GM19240 (cell line): ENCODE results near the gene HS6ST3.
"Not testable (repeated sequence)": the region's sequence is repeated elsewhere in the genome, so short reads cannot be mapped to it uniquely, and the experiment has no call there.

Experiments
- DNase-seq: peaks from one replicate; pipeline ENCODE4 v3.0.0; 2011; ENCODE audit warnings: low spot score; ENCODE audit not compliant: insufficient read length

HS6ST3 gene

GRCh38 chr13:96089749-96090239 lies at the start of gene HS6ST3:
Gene HS6ST3 (plus strand): TSS chr13:96090107.
- DNase-seq = no peak

GRCh38 chr13:96041326-96042110 lies 48.4 kb upstream of the HS6ST3 start:
- no peak for DNase-seq

GRCh38 chr13:96044238-96044637 lies 45.7 kb upstream of the HS6ST3 start:
- no peak for DNase-seq

GRCh38 chr13:96046449-96047126 lies 43.3 kb upstream of the HS6ST3 start:
- DNase-seq = not testable (repeated sequence)

- not testable (repeated sequence) for DNase-seq
Measured at GRCh38 chr13:96050955-96051354, 39.0 kb upstream of the HS6ST3 start.

GRCh38 chr13:96051491-96051890 lies 38.4 kb upstream of the HS6ST3 start:
- DNase-seq = not testable (repeated sequence)

GRCh38 chr13:96051946-96052345 lies 38.0 kb upstream of the HS6ST3 start:
- not testable (repeated sequence) for DNase-seq

- no peak for DNase-seq
Measured at GRCh38 chr13:96052656-96053002, 37.3 kb upstream of the HS6ST3 start.

- peak; percentile 50 for DNase-seq
Measured at GRCh38 chr13:96053003-96053703, 36.8 kb upstream of the HS6ST3 start, which contains the start of gene UGGT2. Gene UGGT2 (minus strand): TSS chr13:96053401. CDS start chr13:96053312, 89 bp downstream.

- no peak for DNase-seq
Measured at GRCh38 chr13:96065849-96066248, 24.1 kb upstream of the HS6ST3 start.

- no peak for DNase-seq
Measured at GRCh38 chr13:96068729-96069128, 21.2 kb upstream of the HS6ST3 start.

GRCh38 chr13:96071504-96071903 lies 18.4 kb upstream of the HS6ST3 start:
- no peak for DNase-seq

- DNase-seq = no peak
Measured at GRCh38 chr13:96072392-96072791, 17.5 kb upstream of the HS6ST3 start.

- DNase-seq = no peak
Measured at GRCh38 chr13:96075953-96076543, 13.9 kb upstream of the HS6ST3 start.

- no peak for DNase-seq
Measured at GRCh38 chr13:96080676-96081075, 9.2 kb upstream of the HS6ST3 start.

- no peak for DNase-seq
Measured at GRCh38 chr13:96081888-96082287, 8.0 kb upstream of the HS6ST3 start.

GRCh38 chr13:96082640-96083039 lies 7.3 kb upstream of the HS6ST3 start:
- DNase-seq = no peak

GRCh38 chr13:96086736-96087135 lies 3.2 kb upstream of the HS6ST3 start:
- no peak for DNase-seq

GRCh38 chr13:96089139-96089538 lies 768 bp upstream of the HS6ST3 start:
- no peak for DNase-seq

GRCh38 chr13:96090240-96091101 lies 564 bp downstream of the HS6ST3 start:
- DNase-seq = no peak
